MM.1S (cell line): ENCODE results near the gene FAM50B.

ENCODE experiments used
- DNase-seq: peaks from one replicate; pipeline ENCODE4 v3.0.0-alpha.2; 2015
- H2AFZ ChIP-seq: fragments of 300-600 bp; sonication (generic); 2 replicates; pipeline ENCODE4 v1.6.0; 2016; ENCODE audit warnings: antibody characterized with exemption, low read length
- H3F3A ChIP-seq: fragments of 300-600 bp; sonication (generic); 2 replicates; pipeline ENCODE4 v1.6.1; 2016; ENCODE audit warnings: mild to moderate bottlenecking, antibody characterized with exemption, low read length, moderate library complexity, mixed read lengths; ENCODE audit not compliant: insufficient read depth
- H3K27ac ChIP-seq: fragments of 300-600 bp; sonication (generic); 2 replicates; pipeline ENCODE4 v1.5.1; 2016; ENCODE audit warnings: mild to moderate bottlenecking, low read length
- H3K27me3 ChIP-seq: fragments of 300-600 bp; sonication (generic); replicated peaks from 2 replicates; pipeline ENCODE4 v1.6.0; 2016; ENCODE audit warnings: low read length; ENCODE audit not compliant: insufficient read depth
- H3K36me3 ChIP-seq: fragments of 300-600 bp; sonication (generic); replicated peaks from 2 replicates; pipeline ENCODE4 v1.6.1; 2016; ENCODE audit warnings: mild to moderate bottlenecking, low read length, mixed read lengths; ENCODE audit not compliant: insufficient read depth
- H3K4me1 ChIP-seq: fragments of 300-600 bp; sonication (generic); 2 replicates; pipeline ENCODE4 v1.6.1; 2016; ENCODE audit warnings: low read length, mixed read lengths
- H3K4me2 ChIP-seq: fragments of 300-600 bp; sonication (generic); 2 replicates; pipeline ENCODE4 v1.6.0; 2016; ENCODE audit warnings: low read depth, low read length
- H3K4me3 ChIP-seq: fragments of 300-600 bp; sonication (generic); 2 replicates; pipeline ENCODE4 v1.5.1; 2016; ENCODE audit warnings: low read length, mixed read lengths
- H3K79me2 ChIP-seq: fragments of 300-600 bp; sonication (generic); 2 replicates; pipeline ENCODE4 v1.6.1; 2016; ENCODE audit warnings: mixed run types, low read length, mixed read lengths
- H3K9ac ChIP-seq: fragments of 300-600 bp; sonication (generic); 2 replicates; pipeline ENCODE4 v1.6.1; 2016; ENCODE audit warnings: low read length, mixed read lengths
- H3K9me2 ChIP-seq: fragments of 300-600 bp; sonication (generic); replicated peaks from 2 replicates; pipeline ENCODE4 v1.6.1; 2016; ENCODE audit warnings: mild to moderate bottlenecking, low read length, mixed read lengths; ENCODE audit not compliant: insufficient read depth
- H3K9me3 ChIP-seq: fragments of 300-600 bp; sonication (generic); replicated peaks from 2 replicates; pipeline ENCODE4 v1.6.1; 2016; ENCODE audit warnings: mild to moderate bottlenecking, low read length, mixed read lengths; ENCODE audit not compliant: insufficient read depth
- H4K20me1 ChIP-seq: fragments of 300-600 bp; sonication (generic); 2 replicates; pipeline ENCODE4 v1.6.1; 2016; ENCODE audit warnings: mild to moderate bottlenecking, low read length, moderate library complexity, mixed read lengths; ENCODE audit not compliant: insufficient read depth
- CTCF ChIP-seq: fragments of 300-600 bp; sonication (generic); IDR thresholded peaks from 2 replicates; pipeline ENCODE4 v1.5.1; 2016; ENCODE audit warnings: antibody characterized with exemption, low read length, mixed read lengths
- EZH2 ChIP-seq: fragments of 300-600 bp; sonication (generic); optimal IDR thresholded peaks from 2 replicates; pipeline ENCODE3; 2017; ENCODE audit warnings: low read depth, mild to moderate bottlenecking, antibody characterized with exemption, low read length, mixed read lengths
- EZH2phosphoT487 ChIP-seq: fragments of 300-600 bp; sonication (generic); IDR thresholded peaks from 2 replicates; pipeline ENCODE4 v1.6.1; 2018; ENCODE audit warnings: antibody characterized with exemption, low read length

FAM50B gene

GRCh38 chr6:3812596-3812995, 36.6 kb upstream of the FAM50B start:
- H3K4me2 ChIP-seq: no peak overlapping the region
- no peaks in the 10 kb centered on the region for H3K9me2 ChIP-seq
- no peak for DNase-seq
- no peak overlapping the region for H3K27ac ChIP-seq
- H4K20me1 ChIP-seq: no peaks in the 10 kb centered on the region
- H3K27me3 ChIP-seq: no peaks in the 10 kb centered on the region
- no peaks in the 10 kb centered on the region for H3F3A ChIP-seq
- H3K79me2 ChIP-seq: no peaks in the 10 kb centered on the region
- H2AFZ ChIP-seq: no peak overlapping the region
- TF ChIP-seq EZH2 (no peak), EZH2phosphoT487 (no peak), CTCF (no peak)
- H3K4me3 ChIP-seq: no peak overlapping the region
- no peaks in the 10 kb centered on the region for H3K36me3 ChIP-seq
- H3K9me3 ChIP-seq: no peaks in the 10 kb centered on the region
- no peak overlapping the region for H3K9ac ChIP-seq
- H3K4me1 ChIP-seq: no peaks in the 10 kb centered on the region

GRCh38 chr6:3813150-3813780, 35.9 kb upstream of the FAM50B start:
- Histone ChIP-seq H3K4me3 (no peak overlapping the region), H2AFZ (no peak overlapping the region), H3K4me1 (no peaks in the 10 kb centered on the region), H3K36me3 (no peaks in the 10 kb centered on the region), H3K27me3 (no peaks in the 10 kb centered on the region), H3K9me2 (no peaks in the 10 kb centered on the region), H3K79me2 (no peaks in the 10 kb centered on the region), H3K9me3 (no peaks in the 10 kb centered on the region), H3F3A (no peaks in the 10 kb centered on the region), H3K4me2 (no peak overlapping the region), H4K20me1 (no peaks in the 10 kb centered on the region), H3K27ac (no peak overlapping the region), H3K9ac (no peak overlapping the region)
- no peak for TF ChIP-seq EZH2
- no peak for TF ChIP-seq EZH2phosphoT487
- DNase-seq: no peak

- TF ChIP-seq CTCF: no peak
- no peak for TF ChIP-seq EZH2phosphoT487
- no peak for TF ChIP-seq EZH2
- no peak overlapping the region for H3K27ac ChIP-seq
- H3K4me2 ChIP-seq: no peak overlapping the region
- no peaks in the 10 kb centered on the region for H4K20me1 ChIP-seq
- H3K9me2 ChIP-seq: no peaks in the 10 kb centered on the region
- no peak overlapping the region for H3K4me3 ChIP-seq
- H3K9ac ChIP-seq: no peak overlapping the region
- H3K4me1 ChIP-seq: no peaks in the 10 kb centered on the region
- no peaks in the 10 kb centered on the region for H3K79me2 ChIP-seq
- H3K9me3 ChIP-seq: no peaks in the 10 kb centered on the region
- no peak overlapping the region for H2AFZ ChIP-seq
- DNase-seq: no peak
- H3K27me3 ChIP-seq: no peaks in the 10 kb centered on the region
- no peaks in the 10 kb centered on the region for H3K36me3 ChIP-seq
- H3F3A ChIP-seq: no peaks in the 10 kb centered on the region
Observed at GRCh38 chr6:3813918-3814317, 35.3 kb upstream of the FAM50B start.

- TF ChIP-seq EZH2phosphoT487 (no peak), EZH2 (no peak), CTCF (no peak)
- Histone ChIP-seq H3K9me3 (no peaks in the 10 kb centered on the region), H3K9ac (no peak overlapping the region), H3K27ac (no peak overlapping the region), H3K4me1 (no peaks in the 10 kb centered on the region), H3K9me2 (no peaks in the 10 kb centered on the region), H3K27me3 (no peaks in the 10 kb centered on the region), H3K4me2 (no peak overlapping the region), H4K20me1 (no peaks in the 10 kb centered on the region), H3K36me3 (no peaks in the 10 kb centered on the region), H3K4me3 (no peak overlapping the region), H2AFZ (no peak overlapping the region), H3K79me2 (no peaks in the 10 kb centered on the region), H3F3A (no peaks in the 10 kb centered on the region)
- DNase-seq: no peak
Observed at GRCh38 chr6:3814539-3814938, 34.6 kb upstream of the FAM50B start.
